Spleen (tissue), 7 donors: ENCODE data around the gene PAX2.

Source experiments
- POLR2A ChIP-seq, 3 donors: fragments of 450-650 bp; IDR thresholded peaks; one replicate each; pipeline ENCODE4 v1.5.1; 2017; ENCODE audit warnings: antibody characterized with exemption in 3 of 3, mild to moderate bottlenecking in 1 of 3
- POLR2AphosphoS5 ChIP-seq, 3 donors: sonication (generic); formaldehyde crosslinking; IDR thresholded peaks; one replicate each; pipeline ENCODE4 v1.5.1; 2017; ENCODE audit warnings: antibody characterized with exemption in 3 of 3
- TF ChIP-seq, protein P1 (sequence below), 11 experiments: fragments of 200-600 bp in 7 of 11; fragments of 450-650 bp in 4 of 11; sonication (generic) in 4 of 11; IDR thresholded peaks in 8 of 11; conservative IDR thresholded peaks in 3 of 11; 1 replicate in 7 of 11; 2 replicates in 4 of 11; pipeline versions ENCODE4 v1.4.0 to v1.8.0; 2016 to 2021; ENCODE audit warnings: antibody characterized with exemption in 11 of 11, inconsistent platforms in 4 of 11, mild to moderate bottlenecking in 1 of 11
- donor health status: DM: no; HTN: no; CAD: no; lungs with moderate emphysema.
- donor health status: DM: no; HTN: no; CAD: no.
- donor health status: DM: no; HTN: no; CAD: no.

- TF ChIP-seq, protein P1, sequence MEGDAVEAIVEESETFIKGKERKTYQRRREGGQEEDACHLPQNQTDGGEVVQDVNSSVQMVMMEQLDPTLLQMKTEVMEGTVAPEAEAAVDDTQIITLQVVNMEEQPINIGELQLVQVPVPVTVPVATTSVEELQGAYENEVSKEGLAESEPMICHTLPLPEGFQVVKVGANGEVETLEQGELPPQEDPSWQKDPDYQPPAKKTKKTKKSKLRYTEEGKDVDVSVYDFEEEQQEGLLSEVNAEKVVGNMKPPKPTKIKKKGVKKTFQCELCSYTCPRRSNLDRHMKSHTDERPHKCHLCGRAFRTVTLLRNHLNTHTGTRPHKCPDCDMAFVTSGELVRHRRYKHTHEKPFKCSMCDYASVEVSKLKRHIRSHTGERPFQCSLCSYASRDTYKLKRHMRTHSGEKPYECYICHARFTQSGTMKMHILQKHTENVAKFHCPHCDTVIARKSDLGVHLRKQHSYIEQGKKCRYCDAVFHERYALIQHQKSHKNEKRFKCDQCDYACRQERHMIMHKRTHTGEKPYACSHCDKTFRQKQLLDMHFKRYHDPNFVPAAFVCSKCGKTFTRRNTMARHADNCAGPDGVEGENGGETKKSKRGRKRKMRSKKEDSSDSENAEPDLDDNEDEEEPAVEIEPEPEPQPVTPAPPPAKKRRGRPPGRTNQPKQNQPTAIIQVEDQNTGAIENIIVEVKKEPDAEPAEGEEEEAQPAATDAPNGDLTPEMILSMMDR (IDR thresholded peaks at IDR 0.05 in 8 of 11, conservative IDR thresholded peaks at IDR 0.05 in 3 of 11), result no peak
- TF ChIP-seq POLR2AphosphoS5 (IDR thresholded peaks at IDR 0.05) (no peak), POLR2A (IDR thresholded peaks at IDR 0.05) (no peak)
Measured at GRCh38 chr10:100866010-100866409, 120.6 kb downstream of the PAX2 start.
